GM19395 (cell line): ENCODE data around the gene RPL28.
"Not testable (repeated sequence)": the region's sequence is repeated elsewhere in the genome, so short reads cannot be mapped to it uniquely, and the experiment has no call there.

Source experiments
- ATAC-seq: cut with Tn5 transposase; IDR thresholded peaks from one replicate; pipeline ENCODE4 v1.9.1; 2021; ENCODE audit warnings: mild to moderate bottlenecking, moderate library complexity; ENCODE audit not compliant: unreplicated experiment

The RPL28 gene

GRCh38 chr19:55421281-55421680 is 35.5 kb downstream of the RPL28 start:
- not testable (repeated sequence) for ATAC-seq

GRCh38 chr19:55423225-55424005 is 37.7 kb downstream of the RPL28 start:
- no peak for ATAC-seq

GRCh38 chr19:55424518-55424917 is 38.8 kb downstream of the RPL28 start:
- no peak for ATAC-seq

- no peak for ATAC-seq
Observed at GRCh38 chr19:55426042-55426441, 40.3 kb downstream of the RPL28 start.

GRCh38 chr19:55431183-55431582 is 45.5 kb downstream of the RPL28 start:
- no peak for ATAC-seq

GRCh38 chr19:55432241-55432959 is 46.7 kb downstream of the RPL28 start:
- no peak for ATAC-seq

GRCh38 chr19:55433292-55433691 is 47.6 kb downstream of the RPL28 start:
- ATAC-seq, result no peak

- ATAC-seq, result no peak
Observed at GRCh38 chr19:55434356-55434919, 48.7 kb downstream of the RPL28 start.

GRCh38 chr19:55435020-55435419 is 49.3 kb downstream of the RPL28 start:
- ATAC-seq, result no peak

- no peak for ATAC-seq
Observed at GRCh38 chr19:55436847-55437246, 51.1 kb downstream of the RPL28 start.

- no peak for ATAC-seq
Observed at GRCh38 chr19:55437410-55437809, 51.7 kb downstream of the RPL28 start.

GRCh38 chr19:55439052-55439451 is 53.3 kb downstream of the RPL28 start:
- no peak for ATAC-seq

- ATAC-seq, result no peak
Observed at GRCh38 chr19:55440411-55441105, 54.8 kb downstream of the RPL28 start.

- no peak for ATAC-seq
Observed at GRCh38 chr19:55441319-55441691, 55.6 kb downstream of the RPL28 start.

- no peak for ATAC-seq
Observed at GRCh38 chr19:55441692-55442321, 56.1 kb downstream of the RPL28 start.

- ATAC-seq, result no peak
Observed at GRCh38 chr19:55442372-55442961, 56.7 kb downstream of the RPL28 start.

- ATAC-seq, result no peak
Observed at GRCh38 chr19:55443045-55443823, 57.5 kb downstream of the RPL28 start, which contains the start of gene SHISA7. Gene SHISA7 (minus strand): TSS chr19:55443300. CDS start chr19:55442863, 437 bp downstream.

- no peak for ATAC-seq
Observed at GRCh38 chr19:55443824-55444480, 58.2 kb downstream of the RPL28 start.

GRCh38 chr19:55444646-55445045 is 58.9 kb downstream of the RPL28 start:
- ATAC-seq, result no peak
